ENCODE measurements around the gene KHDC3L. TPM values are rescaled to one million over a fixed set of nuclear protein-coding genes. Genes with fewer than 3 reads are reported as not detected.

KHDC3L gene
- total RNA-seq, 2 experiments from 2014 or later, result not detected

- Histone ChIP-seq H3K9me2 (ENCODE audit: insufficient read depth, low read length) (no peaks in the 10 kb centered on the region), H3K36me3 (ENCODE audit: insufficient read depth, low read length) (no peaks in the 10 kb centered on the region), H3K27ac (ENCODE audit: low read depth, low read length, poor library complexity, severe bottlenecking) (no peak overlapping the region), H3K4me1 (ENCODE audit: insufficient read depth, low read length, poor library complexity, severe bottlenecking) (peaks cover 5% of the 10 kb centered on the region), H2AFZ (ENCODE audit: low read length) (no peak overlapping the region), H3K4me3 (ENCODE audit: low read depth, low read length, poor library complexity, severe bottlenecking) (no peak overlapping the region), H3K79me2 (ENCODE audit: insufficient read depth, low read depth, low read length) (no peaks in the 10 kb centered on the region), H3K9me3 (ENCODE audit: low read length) (no peaks in the 10 kb centered on the region), H4K20me1 (ENCODE audit: insufficient read depth, low read length) (no peaks in the 10 kb centered on the region), H3K4me2 (ENCODE audit: low read length) (no peak overlapping the region)
- DNase-seq (ENCODE audit: low spot score), result no peak
- TF ChIP-seq CTCF (conservative IDR thresholded peaks at IDR 0.05; ENCODE audit: low read length), result no peak
- no peak for TF ChIP-seq EZH2phosphoT487 (IDR thresholded peaks at IDR 0.05; ENCODE audit: borderline replicate concordance, low read depth, low read length)
- intact Hi-C loops (cut with micrococcal nuclease; ENCODE audit: unreplicated experiment), result no loop called here
- POLR2A ChIA-PET, result interaction anchor here (0.6 kb wide), 1 partner anchor 288 kb away, joined by 4 read pairs; no protein-coding TSS in a partner anchor
- CTCF ChIA-PET (ENCODE audit: unreplicated experiment), result no interaction called here
- no TSS peak for BruUV-seq (replicated peaks)
Observed at GRCh38 chr6:73323323-73323722, 39.1 kb upstream of the KHDC3L start.

GRCh38 chr6:73325656-73326055, 36.8 kb upstream of the KHDC3L start:
- peak overlapping the region; percentile 83 for H2AFZ ChIP-seq (ENCODE audit: low read length)
- no peaks in the 10 kb centered on the region for H3K9me3 ChIP-seq (ENCODE audit: low read length)
- no peaks in the 10 kb centered on the region for H3K9me2 ChIP-seq (ENCODE audit: insufficient read depth, low read length)
- H3K4me1 ChIP-seq (ENCODE audit: insufficient read depth, low read length, poor library complexity, severe bottlenecking), result peaks cover 5% of the 10 kb centered on the region
- POLR2A ChIA-PET, result interaction anchor here (0.7 kb wide), 1 partner anchor 10 kb away, joined by 3 read pairs; no protein-coding TSS in a partner anchor
- intact Hi-C loops (cut with micrococcal nuclease; ENCODE audit: unreplicated experiment), result loop anchor here (1.0 to 5.0 kb wide), 6 partner anchors 40 to 913 kb away; partner anchors contain the start of gene KCNQ5
- H3K27ac ChIP-seq (ENCODE audit: low read depth, low read length, poor library complexity, severe bottlenecking), result no peak overlapping the region
- peak; percentile 22 for DNase-seq (ENCODE audit: low spot score)
- BruUV-seq (replicated peaks), result no TSS peak
- TF ChIP-seq CTCF (conservative IDR thresholded peaks at IDR 0.05; ENCODE audit: low read length), result no peak
- TF ChIP-seq EZH2phosphoT487 (IDR thresholded peaks at IDR 0.05; ENCODE audit: borderline replicate concordance, low read depth, low read length), result no peak
- CTCF ChIA-PET (ENCODE audit: unreplicated experiment), result no interaction called here
- no peaks in the 10 kb centered on the region for H3K36me3 ChIP-seq (ENCODE audit: insufficient read depth, low read length)
- no peak overlapping the region for H3K4me3 ChIP-seq (ENCODE audit: low read depth, low read length, poor library complexity, severe bottlenecking)
- no peaks in the 10 kb centered on the region for H4K20me1 ChIP-seq (ENCODE audit: insufficient read depth, low read length)
- H3K4me2 ChIP-seq (ENCODE audit: low read length), result no peak overlapping the region
- no peaks in the 10 kb centered on the region for H3K79me2 ChIP-seq (ENCODE audit: insufficient read depth, low read depth, low read length)

- Histone ChIP-seq H3K36me3 (ENCODE audit: insufficient read depth, low read length) (no peaks in the 10 kb centered on the region), H3K4me2 (ENCODE audit: low read length) (no peak overlapping the region), H3K9me3 (ENCODE audit: low read length) (no peaks in the 10 kb centered on the region), H3K79me2 (ENCODE audit: insufficient read depth, low read depth, low read length) (no peaks in the 10 kb centered on the region), H4K20me1 (ENCODE audit: insufficient read depth, low read length) (no peaks in the 10 kb centered on the region), H3K4me3 (ENCODE audit: low read depth, low read length, poor library complexity, severe bottlenecking) (no peak overlapping the region), H2AFZ (ENCODE audit: low read length) (0 out of 2 replicates have a peak overlapping the region, but pooled peaks have one; percentile 18), H3K9me2 (ENCODE audit: insufficient read depth, low read length) (no peaks in the 10 kb centered on the region), H3K4me1 (ENCODE audit: insufficient read depth, low read length, poor library complexity, severe bottlenecking) (peaks cover 5% of the 10 kb centered on the region), H3K27ac (ENCODE audit: low read depth, low read length, poor library complexity, severe bottlenecking) (no peak overlapping the region)
- ChIA-PET CTCF (ENCODE audit: unreplicated experiment) (interaction anchor here (2.7 kb wide), 1 partner anchor 23 kb away, joined by 7 read pairs; no protein-coding TSS in a partner anchor), POLR2A (interaction anchor here (0.5 to 1.7 kb wide), 4 partner anchors 10 to 918 kb away, joined by 3 to 5 read pairs (median 4); no protein-coding TSS in a partner anchor)
- DNase-seq (ENCODE audit: low spot score), result no peak
- intact Hi-C loops (cut with micrococcal nuclease; ENCODE audit: unreplicated experiment), result loop anchor here (5.0 kb wide), 2 partner anchors 706 to 806 kb away; partner anchors contain the start of gene KCNQ5
- no peak for TF ChIP-seq EZH2phosphoT487 (IDR thresholded peaks at IDR 0.05; ENCODE audit: borderline replicate concordance, low read depth, low read length)
- TF ChIP-seq CTCF (conservative IDR thresholded peaks at IDR 0.05; ENCODE audit: low read length), result no peak
- BruUV-seq (replicated peaks), result no TSS peak
Observed at GRCh38 chr6:73328790-73329189, 33.7 kb upstream of the KHDC3L start.
